HCT116 (cell line): ENCODE results near the gene CX3CR1. TPM values are rescaled to one million over a fixed set of nuclear protein-coding genes. Genes with fewer than 3 reads are reported as not detected.

Source experiments
- ATAC-seq: fragments of 200-7000 bp; cut with Tn5 transposase; 2 replicates; pipeline ENCODE4 v1.9.1; 2020; ENCODE audit warnings: mild to moderate bottlenecking, moderate library complexity
- BruUV-seq: library from RNA; stranded (reverse); fragments of 400-500 nt; replicated peaks from 2 replicates; lab custom pipeline; 2021; lab: Mats Ljungman, UMichigan
- CTCF ChIA-PET: fragments of 300-600 bp; sonication (Branson Sonifier 250); formaldehyde crosslinking; loops from one replicate; lab custom pipeline; 2021; ENCODE audit warnings: antibody characterized with exemption; lab: Charles Lee
- POLR2A ChIA-PET: fragments of 300-600, 350-600 bp; sonication (Branson Sonifier 250); formaldehyde crosslinking; loops from one replicate; lab custom pipeline; 2021; ENCODE audit warnings: antibody characterized with exemption; lab: Charles Lee
- RAD21 ChIA-PET, 2 experiments: fragments of 300-600 bp; sonication (Branson Sonifier 250); formaldehyde crosslinking; loops; one replicate each; lab custom pipeline; 2023; ENCODE audit warnings: low total read pairs in 2 of 2; ENCODE audit not compliant: uncharacterized antibody in 2 of 2, unreplicated experiment in 2 of 2, low non-redundant PET in 1 of 2; lab: Charles Lee
- DNase-seq: peaks from one replicate; pipeline ENCODE4 v3.0.0-alpha.2; 2010; ENCODE audit warnings: low read depth, low spot score
- H2AFZ ChIP-seq: fragments of 200-600 bp; shearing (Covaris generic), sonication (generic); 2 replicates; pipeline ENCODE4 v1.6.1; 2017; ENCODE audit warnings: low read depth, mixed run types, mixed read lengths, antibody characterized with exemption, low read length; ENCODE audit not compliant: poor library complexity, severe bottlenecking
- H3K27ac ChIP-seq: 2 replicates; pipeline ENCODE4 v1.5.1; 2012; ENCODE audit warnings: low read depth, low read length
- H3K27me3 ChIP-seq: fragments of 200-600 bp; sonication (generic); 2 replicates; pipeline ENCODE4 v1.6.1; 2016; ENCODE audit warnings: mixed run types, low read length, mixed read lengths; ENCODE audit not compliant: insufficient read depth
- H3K36me3 ChIP-seq, 2 experiments: fragments of 200-500 bp in 1 of 2; fragments of 200-600 bp in 1 of 2; sonication (Bioruptor generic) in 1 of 2; sonication (generic) in 1 of 2; 2 replicates each; pipeline versions ENCODE4 v1.5.1 to v1.6.1; 2014 to 2016; ENCODE audit warnings: low read length in 2 of 2, inconsistent platforms in 1 of 2, mixed read lengths in 1 of 2, mixed run types in 1 of 2; ENCODE audit not compliant: insufficient read depth in 2 of 2, control insufficient read depth in 1 of 2
- H3K4me1 ChIP-seq, 2 experiments: fragments of 200-600 bp in 1 of 2; sonication (generic) in 1 of 2; 2 replicates each; pipeline versions ENCODE4 v1.5.1 to v1.6.1; 2012 to 2017; ENCODE audit warnings: low read length in 2 of 2, inconsistent platforms in 1 of 2, mild to moderate bottlenecking in 1 of 2, mixed read lengths in 1 of 2, mixed run types in 1 of 2, moderate library complexity in 1 of 2; ENCODE audit not compliant: insufficient read depth in 2 of 2, control insufficient read depth in 1 of 2
- H3K4me2 ChIP-seq: fragments of 200-600 bp; sonication (generic); 2 replicates; pipeline ENCODE4 v1.6.1; 2017; ENCODE audit warnings: mixed run types, low read length, mixed read lengths
- H3K4me3 ChIP-seq, 2 experiments: fragments of 200-600 bp in 1 of 2; sonication (generic) in 1 of 2; replicated peaks in 1 of 2; 2 replicates each; pipeline ENCODE4 v1.5.1; 2011 to 2016; ENCODE audit warnings: low read length in 2 of 2, control low read depth in 1 of 2, low read depth in 1 of 2, mild to moderate bottlenecking in 1 of 2, mixed read lengths in 1 of 2, mixed run types in 1 of 2
- H3K79me2 ChIP-seq: fragments of 200-600 bp; sonication (generic); 2 replicates; pipeline ENCODE4 v1.6.1; 2017; ENCODE audit warnings: mild to moderate bottlenecking, mixed run types, low read length, moderate library complexity, mixed read lengths; ENCODE audit not compliant: insufficient read depth
- H3K9ac ChIP-seq: fragments of 200-600 bp; sonication (generic); 2 replicates; pipeline ENCODE4 v1.6.1; 2016; ENCODE audit warnings: low read length, mixed read lengths
- H3K9me2 ChIP-seq: fragments of 200-600 bp; sonication (generic), shearing (Covaris generic); 2 replicates; pipeline ENCODE4 v1.6.1; 2017; ENCODE audit warnings: mixed run types, mild to moderate bottlenecking, moderate library complexity; ENCODE audit not compliant: insufficient read depth
- H3K9me3 ChIP-seq, 2 experiments: fragments of 200-500 bp in 1 of 2; fragments of 200-600 bp in 1 of 2; sonication (Bioruptor generic) in 1 of 2; sonication (generic) in 1 of 2; 2 replicates each; pipeline ENCODE4 v1.6.1; 2014 to 2017; ENCODE audit warnings: low read length in 2 of 2, mixed read lengths in 2 of 2, inconsistent platforms in 1 of 2, low read depth in 1 of 2, mild to moderate bottlenecking in 1 of 2, mixed run types in 1 of 2, moderate library complexity in 1 of 2; ENCODE audit not compliant: control insufficient read depth in 1 of 2, insufficient read depth in 1 of 2
- H4K20me1 ChIP-seq: fragments of 200-600 bp; sonication (generic), shearing (Covaris generic); 2 replicates; pipeline ENCODE4 v1.6.1; 2017; ENCODE audit warnings: mixed run types, mild to moderate bottlenecking, moderate library complexity; ENCODE audit not compliant: insufficient read depth
- CBX3 ChIP-seq: IDR thresholded peaks from 2 replicates; pipeline ENCODE4 v1.6.1; 2012; ENCODE audit warnings: low read depth
- EGR1 ChIP-seq: IDR thresholded peaks from 2 replicates; pipeline ENCODE4 v1.6.1; 2012; ENCODE audit warnings: low read depth
- ELF1 ChIP-seq: IDR thresholded peaks from 2 replicates; pipeline ENCODE4 v1.6.1; 2012; ENCODE audit warnings: low read depth, borderline replicate concordance
- EZH2 ChIP-seq: fragments of 200-600 bp; sonication (generic); IDR thresholded peaks from 2 replicates; pipeline ENCODE4 v1.6.1; 2017; ENCODE audit warnings: antibody characterized with exemption, mixed run types
- EZH2phosphoT487 ChIP-seq: fragments of 200-600 bp; IDR thresholded peaks from 2 replicates; pipeline ENCODE4 v1.6.1; 2018; ENCODE audit warnings: antibody characterized with exemption, borderline replicate concordance
- FOSL1 ChIP-seq: IDR thresholded peaks from 2 replicates; pipeline ENCODE4 v1.6.1; 2012; ENCODE audit warnings: low read depth
- JUND ChIP-seq: IDR thresholded peaks from 2 replicates; pipeline ENCODE4 v1.6.1; 2012
- POLR2AphosphoS5 ChIP-seq: IDR thresholded peaks from 2 replicates; pipeline ENCODE4 v1.6.1; 2011; ENCODE audit warnings: mild to moderate bottlenecking, low read depth, low read length, moderate library complexity
- RAD21 ChIP-seq: IDR thresholded peaks from 2 replicates; pipeline ENCODE4 v1.6.1; 2012; ENCODE audit warnings: low read depth, mild to moderate bottlenecking
- SIN3A ChIP-seq: IDR thresholded peaks from 2 replicates; pipeline ENCODE4 v1.6.1; 2012; ENCODE audit warnings: low read depth
- SP1 ChIP-seq: IDR thresholded peaks from 2 replicates; pipeline ENCODE4 v1.6.1; 2012; ENCODE audit warnings: low read depth
- SRF ChIP-seq: IDR thresholded peaks from 2 replicates; pipeline ENCODE4 v1.6.1; 2012; ENCODE audit warnings: low read depth
- YY1 ChIP-seq: IDR thresholded peaks from 2 replicates; pipeline ENCODE4 v1.6.1; 2011; ENCODE audit warnings: low read length, low read depth, moderate library complexity, mild to moderate bottlenecking; ENCODE audit not compliant: insufficient replicate concordance; ENCODE audit errors: extremely low read depth
- ZFX ChIP-seq: fragments of 450-650 bp; IDR thresholded peaks from 2 replicates; pipeline ENCODE4 v1.6.1; 2017
- ZNF274 ChIP-seq: fragments of 200-500 bp; sonication (Bioruptor generic); IDR thresholded peaks from 2 replicates; pipeline ENCODE4 v1.6.1; 2014; ENCODE audit warnings: mild to moderate bottlenecking, low read depth, low read length, inconsistent platforms
- intact Hi-C: fragments of 100-400 bp; cut with micrococcal nuclease; formaldehyde crosslinking; loops from 2 replicates; pipeline ENCODE4 v1.10.0; 2022
- total RNA-seq: library from RNA; stranded (reverse); gene quantifications from one replicate; pipeline ENCODE4 v1.2.1, GENCODE V29; 2021; ENCODE audit not compliant: unreplicated experiment
- TF ChIP-seq, protein P1 (sequence below): IDR thresholded peaks from 2 replicates; pipeline ENCODE4 v1.6.1; 2012
- TF ChIP-seq, protein P2 (sequence below): IDR thresholded peaks from 2 replicates; pipeline ENCODE4 v1.6.1; 2012
- TF ChIP-seq, protein P3 (sequence below): IDR thresholded peaks from 2 replicates; pipeline ENCODE4 v1.6.1; 2012; ENCODE audit warnings: low read depth

CX3CR1 gene
- total RNA-seq, 1 experiment from 2014 or later: 0.10 TPM

DNA sequence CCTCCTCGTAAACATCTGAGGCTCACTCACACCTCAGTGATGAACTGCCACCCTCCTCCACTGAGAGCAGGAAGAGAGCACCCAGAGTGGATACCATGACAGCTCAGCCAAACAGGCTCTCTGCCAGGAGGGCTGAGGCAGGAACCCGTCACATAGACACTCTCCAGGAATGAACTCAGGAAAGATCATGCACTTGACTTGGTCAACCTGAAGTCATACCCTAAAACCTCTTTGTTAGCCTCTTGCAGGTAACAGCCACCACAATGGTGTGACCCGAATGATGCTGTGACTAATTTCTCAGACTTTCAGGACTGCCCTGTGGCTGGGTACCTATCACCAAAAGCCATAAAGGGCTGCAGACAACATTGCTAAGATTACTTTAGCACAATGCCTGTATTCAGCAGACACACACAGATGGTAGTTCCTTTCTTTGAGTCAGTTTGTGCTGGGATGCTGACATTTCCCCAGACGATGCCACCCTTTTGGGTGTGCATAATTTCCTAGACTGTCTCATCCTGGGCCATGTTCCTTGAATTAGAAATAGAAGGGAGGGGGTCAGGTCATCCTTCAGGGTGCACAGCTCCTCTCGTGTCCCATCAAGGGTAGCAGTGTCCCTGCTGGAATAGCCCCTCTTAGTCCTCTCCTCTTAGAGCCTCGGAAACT is 30.3 kb downstream of the CX3CR1 start:
- H2AFZ ChIP-seq: no peak overlapping the region
- no peak overlapping the region for H3K9ac ChIP-seq
- TF ChIP-seq SRF (no peak), EGR1 (no peak), EZH2phosphoT487 (no peak), YY1 (no peak), ZNF274 (no peak), ZFX (no peak), ELF1 (no peak), SIN3A (no peak), POLR2AphosphoS5 (no peak), FOSL1 (no peak), EZH2 (no peak), RAD21 (no peak), SP1 (no peak), JUND (no peak), CBX3 (no peak)
- TF ChIP-seq, protein P1, sequence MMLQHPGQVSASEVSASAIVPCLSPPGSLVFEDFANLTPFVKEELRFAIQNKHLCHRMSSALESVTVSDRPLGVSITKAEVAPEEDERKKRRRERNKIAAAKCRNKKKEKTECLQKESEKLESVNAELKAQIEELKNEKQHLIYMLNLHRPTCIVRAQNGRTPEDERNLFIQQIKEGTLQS: no peak
- TF ChIP-seq, protein P2, sequence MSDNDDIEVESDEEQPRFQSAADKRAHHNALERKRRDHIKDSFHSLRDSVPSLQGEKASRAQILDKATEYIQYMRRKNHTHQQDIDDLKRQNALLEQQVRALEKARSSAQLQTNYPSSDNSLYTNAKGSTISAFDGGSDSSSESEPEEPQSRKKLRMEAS: no peak
- TF ChIP-seq, protein P3, sequence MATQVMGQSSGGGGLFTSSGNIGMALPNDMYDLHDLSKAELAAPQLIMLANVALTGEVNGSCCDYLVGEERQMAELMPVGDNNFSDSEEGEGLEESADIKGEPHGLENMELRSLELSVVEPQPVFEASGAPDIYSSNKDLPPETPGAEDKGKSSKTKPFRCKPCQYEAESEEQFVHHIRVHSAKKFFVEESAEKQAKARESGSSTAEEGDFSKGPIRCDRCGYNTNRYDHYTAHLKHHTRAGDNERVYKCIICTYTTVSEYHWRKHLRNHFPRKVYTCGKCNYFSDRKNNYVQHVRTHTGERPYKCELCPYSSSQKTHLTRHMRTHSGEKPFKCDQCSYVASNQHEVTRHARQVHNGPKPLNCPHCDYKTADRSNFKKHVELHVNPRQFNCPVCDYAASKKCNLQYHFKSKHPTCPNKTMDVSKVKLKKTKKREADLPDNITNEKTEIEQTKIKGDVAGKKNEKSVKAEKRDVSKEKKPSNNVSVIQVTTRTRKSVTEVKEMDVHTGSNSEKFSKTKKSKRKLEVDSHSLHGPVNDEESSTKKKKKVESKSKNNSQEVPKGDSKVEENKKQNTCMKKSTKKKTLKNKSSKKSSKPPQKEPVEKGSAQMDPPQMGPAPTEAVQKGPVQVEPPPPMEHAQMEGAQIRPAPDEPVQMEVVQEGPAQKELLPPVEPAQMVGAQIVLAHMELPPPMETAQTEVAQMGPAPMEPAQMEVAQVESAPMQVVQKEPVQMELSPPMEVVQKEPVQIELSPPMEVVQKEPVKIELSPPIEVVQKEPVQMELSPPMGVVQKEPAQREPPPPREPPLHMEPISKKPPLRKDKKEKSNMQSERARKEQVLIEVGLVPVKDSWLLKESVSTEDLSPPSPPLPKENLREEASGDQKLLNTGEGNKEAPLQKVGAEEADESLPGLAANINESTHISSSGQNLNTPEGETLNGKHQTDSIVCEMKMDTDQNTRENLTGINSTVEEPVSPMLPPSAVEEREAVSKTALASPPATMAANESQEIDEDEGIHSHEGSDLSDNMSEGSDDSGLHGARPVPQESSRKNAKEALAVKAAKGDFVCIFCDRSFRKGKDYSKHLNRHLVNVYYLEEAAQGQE: no peak
- TF ChIP-seq, all 23 proteins: peak for 0
- DNase-seq: no peak
- Histone ChIP-seq H3K4me2 (no peak overlapping the region), H3K27ac (no peak overlapping the region), H4K20me1 (no peaks in the 10 kb centered on the region), H3K4me3 (no peak overlapping the region), H3K79me2 (no peaks in the 10 kb centered on the region), H3K27me3 (peaks cover 31% of the 10 kb centered on the region), H3K4me1 (no peaks in the 10 kb centered on the region), H3K9me2 (no peaks in the 10 kb centered on the region), H3K36me3 (no peaks in the 10 kb centered on the region), H3K9me3 (no peaks in the 10 kb centered on the region)
- CTCF ChIA-PET: no interaction called here
- POLR2A ChIA-PET: no interaction called here
- RAD21 ChIA-PET: no interaction called here
- no peak for ATAC-seq
- intact Hi-C loops: no loop called here
- no TSS peak for BruUV-seq
